Fibroblast of lung (primary cell): ENCODE data around the gene SPATS2L.

ENCODE experiments used
- EZH2 ChIP-seq: IDR thresholded peaks from 2 replicates; pipeline ENCODE4 v1.5.1; 2012; ENCODE audit warnings: low read length, control low read depth, mild to moderate bottlenecking; ENCODE audit errors: missing control alignments
- TF ChIP-seq, protein P1 (sequence below), 2 donors: IDR thresholded peaks in 1 of 2; conservative IDR thresholded peaks in 1 of 2; 1 replicate in 1 of 2; 2 replicates in 1 of 2; pipeline ENCODE4 v1.5.1; 2011 to 2012; ENCODE audit warnings: low read length in 2 of 2, control low read depth in 1 of 2, inconsistent platforms in 1 of 2, low read depth in 1 of 2, mild to moderate bottlenecking in 1 of 2

DNA sequence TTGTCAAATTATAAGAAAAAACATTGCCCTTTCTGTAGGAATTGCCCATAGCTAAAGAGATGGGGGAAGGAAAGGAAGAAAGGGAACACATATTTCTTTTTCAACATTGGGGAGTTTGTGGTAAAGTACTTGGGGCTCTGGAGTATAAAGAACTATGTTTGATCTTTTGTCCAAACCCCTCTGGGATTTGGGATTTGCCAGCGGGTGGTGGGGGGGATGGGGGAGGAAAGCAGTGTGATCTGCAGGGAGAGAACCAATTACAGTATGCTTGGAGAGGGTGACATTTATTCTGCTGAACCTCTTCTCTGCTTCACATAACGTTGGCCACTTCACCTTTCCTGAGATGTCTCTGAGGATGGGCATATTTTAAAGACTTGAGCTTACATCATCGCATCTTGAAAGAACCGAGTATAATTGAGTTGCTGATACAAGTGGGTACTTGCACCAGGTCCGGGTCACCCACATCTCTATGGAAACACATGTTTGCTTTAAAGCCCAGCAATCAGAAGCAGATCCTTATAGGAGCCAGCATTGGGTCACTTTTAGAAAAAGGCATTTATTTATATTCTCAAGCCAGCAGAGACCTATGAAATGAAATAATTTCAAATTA is 73.1 kb downstream of the SPATS2L start:
- TF ChIP-seq, protein P1, sequence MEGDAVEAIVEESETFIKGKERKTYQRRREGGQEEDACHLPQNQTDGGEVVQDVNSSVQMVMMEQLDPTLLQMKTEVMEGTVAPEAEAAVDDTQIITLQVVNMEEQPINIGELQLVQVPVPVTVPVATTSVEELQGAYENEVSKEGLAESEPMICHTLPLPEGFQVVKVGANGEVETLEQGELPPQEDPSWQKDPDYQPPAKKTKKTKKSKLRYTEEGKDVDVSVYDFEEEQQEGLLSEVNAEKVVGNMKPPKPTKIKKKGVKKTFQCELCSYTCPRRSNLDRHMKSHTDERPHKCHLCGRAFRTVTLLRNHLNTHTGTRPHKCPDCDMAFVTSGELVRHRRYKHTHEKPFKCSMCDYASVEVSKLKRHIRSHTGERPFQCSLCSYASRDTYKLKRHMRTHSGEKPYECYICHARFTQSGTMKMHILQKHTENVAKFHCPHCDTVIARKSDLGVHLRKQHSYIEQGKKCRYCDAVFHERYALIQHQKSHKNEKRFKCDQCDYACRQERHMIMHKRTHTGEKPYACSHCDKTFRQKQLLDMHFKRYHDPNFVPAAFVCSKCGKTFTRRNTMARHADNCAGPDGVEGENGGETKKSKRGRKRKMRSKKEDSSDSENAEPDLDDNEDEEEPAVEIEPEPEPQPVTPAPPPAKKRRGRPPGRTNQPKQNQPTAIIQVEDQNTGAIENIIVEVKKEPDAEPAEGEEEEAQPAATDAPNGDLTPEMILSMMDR (conservative IDR thresholded peaks at IDR 0.05 in 1 of 2, IDR thresholded peaks at IDR 0.05 in 1 of 2; ENCODE audit: low read depth in 1 of 2, low read length in 2 of 2): no peak
- TF ChIP-seq EZH2: no peak
